BE2C (cell line): ENCODE measurements around the gene DRAP1.

ENCODE experiments used
- DNase-seq: peaks from one replicate; pipeline ENCODE4 v3.0.0-alpha.2; 2020
- H3K27me3 ChIP-seq: fragments of 250-450 bp; sonication (Bioruptor Pico); 2 replicates; pipeline ENCODE4 v1.5.1; 2020; ENCODE audit warnings: mild to moderate bottlenecking
- H3K36me3 ChIP-seq: fragments of 250-450 bp; sonication (Bioruptor Pico); 2 replicates; pipeline ENCODE4 v1.5.1; 2020; ENCODE audit warnings: mild to moderate bottlenecking
- H3K4me1 ChIP-seq: fragments of 250-450 bp; sonication (Bioruptor Pico); 2 replicates; pipeline ENCODE4 v1.5.1; 2020
- H3K4me3 ChIP-seq: 2 replicates; pipeline ENCODE4 v1.5.1; 2011; ENCODE audit warnings: low read depth, low read length
- H3K9me3 ChIP-seq: fragments of 250-450 bp; sonication (Bioruptor Pico); 2 replicates; pipeline ENCODE4 v1.5.1; 2020
- CTCF ChIP-seq: IDR thresholded peaks from 2 replicates; pipeline ENCODE4 v1.5.1; 2012; ENCODE audit warnings: mild to moderate bottlenecking, low read depth, low read length

Gene DRAP1

GRCh38 chr11:65961267-65962140, 42.3 kb downstream of the DRAP1 start, which contains the start of gene SART1:
SART1 (plus strand) TSS chr11:65961734; CDS start chr11:65961781, 47 bp downstream.
- Histone ChIP-seq H3K4me1 (no peaks in the 10 kb centered on the region), H3K27me3 (no peaks in the 10 kb centered on the region), H3K4me3 (peak within 1 kb of the TSS; percentile 94), H3K9me3 (no peaks in the 10 kb centered on the region), H3K36me3 (peaks cover 29% of the 10 kb centered on the region)
- peak; percentile 99 for DNase-seq
- no peak for TF ChIP-seq CTCF

GRCh38 chr11:65962141-65962564, 42.9 kb downstream of the DRAP1 start:
- no peaks in the 10 kb centered on the region for H3K9me3 ChIP-seq
- no peaks in the 10 kb centered on the region for H3K4me1 ChIP-seq
- H3K4me3 ChIP-seq, result peak overlapping the region; percentile 94
- TF ChIP-seq CTCF, result no peak
- no peak for DNase-seq
- no peaks in the 10 kb centered on the region for H3K27me3 ChIP-seq
- H3K36me3 ChIP-seq, result peaks cover 35% of the 10 kb centered on the region

GRCh38 chr11:65964906-65965305, 45.7 kb downstream of the DRAP1 start:
- TF ChIP-seq CTCF, result no peak
- Histone ChIP-seq H3K4me3 (no peak overlapping the region), H3K4me1 (no peaks in the 10 kb centered on the region), H3K27me3 (no peaks in the 10 kb centered on the region), H3K9me3 (no peaks in the 10 kb centered on the region), H3K36me3 (peaks cover 53% of the 10 kb centered on the region)
- DNase-seq, result no peak

- H3K9me3 ChIP-seq, result no peaks in the 10 kb centered on the region
- H3K27me3 ChIP-seq, result no peaks in the 10 kb centered on the region
- TF ChIP-seq CTCF, result no peak
- H3K4me3 ChIP-seq, result no peak overlapping the region
- H3K4me1 ChIP-seq, result no peaks in the 10 kb centered on the region
- no peak for DNase-seq
- H3K36me3 ChIP-seq, result peaks cover 53% of the 10 kb centered on the region
Observed at GRCh38 chr11:65965986-65966762, 46.9 kb downstream of the DRAP1 start.

GRCh38 chr11:65967329-65967934, 48.2 kb downstream of the DRAP1 start:
- TF ChIP-seq CTCF, result no peak
- DNase-seq, result no peak
- no peaks in the 10 kb centered on the region for H3K27me3 ChIP-seq
- no peaks in the 10 kb centered on the region for H3K4me1 ChIP-seq
- H3K9me3 ChIP-seq, result no peaks in the 10 kb centered on the region
- no peak overlapping the region for H3K4me3 ChIP-seq
- peaks cover 53% of the 10 kb centered on the region for H3K36me3 ChIP-seq
